Thymus (tissue), 11 donors: ENCODE results near the gene GPHN. TPM values are rescaled to one million over a fixed set of nuclear protein-coding genes. Genes with fewer than 3 reads are reported as not detected.
A peak's percentile ranks its signal among the peaks of the same experiment; 100 is the strongest.

Experiments
- DNase-seq, 9 donors: peaks; one replicate each; pipeline ENCODE4 v3.0.0-alpha.2; 2013; ENCODE audit warnings: low spot score in 9 of 9, low read depth in 6 of 9, missing footprints in 1 of 9
- H3K27ac ChIP-seq, 2 donors: one replicate each; pipeline ENCODE4 v1.5.1; 2013; ENCODE audit warnings: control low read depth in 1 of 2, low read depth in 1 of 2, low read length in 1 of 2, mild to moderate bottlenecking in 1 of 2, moderate library complexity in 1 of 2
- H3K27me3 ChIP-seq, 2 donors: one replicate each; pipeline ENCODE4 v1.5.1; 2013; ENCODE audit warnings: low read length in 1 of 2; ENCODE audit not compliant: control insufficient read depth in 2 of 2, insufficient read depth in 1 of 2
- H3K36me3 ChIP-seq, 2 donors: one replicate each; pipeline ENCODE4 v1.5.1; 2013; ENCODE audit warnings: low read length in 1 of 2, mild to moderate bottlenecking in 1 of 2, moderate library complexity in 1 of 2; ENCODE audit not compliant: control insufficient read depth in 2 of 2, insufficient read depth in 2 of 2
- H3K4me1 ChIP-seq, 2 donors: one replicate each; pipeline ENCODE4 v1.5.1; 2013; ENCODE audit warnings: low read length in 2 of 2; ENCODE audit not compliant: control insufficient read depth in 2 of 2, insufficient read depth in 2 of 2
- H3K4me3 ChIP-seq, 2 donors: one replicate each; pipeline ENCODE4 v1.5.1; 2013; ENCODE audit warnings: low read length in 2 of 2, control low read depth in 1 of 2, mild to moderate bottlenecking in 1 of 2
- H3K9me3 ChIP-seq, 2 donors: one replicate each; pipeline ENCODE4 v1.5.1; 2013; ENCODE audit warnings: low read length in 1 of 2, mild to moderate bottlenecking in 1 of 2; ENCODE audit not compliant: control insufficient read depth in 2 of 2, insufficient read depth in 1 of 2
- WGBS: extraction: QIAGEN DNeasy Blood & Tissue Kit; methylation state at CpG from one replicate; pipeline ENCODE4 v1.1.7; 2013; 5-methylcytosine and 5-hydroxymethylcytosine counted together
- polyA plus RNA-seq: library from polyadenylated mRNA; stranded (reverse); fragments of 200-250 nt; gene quantifications from one replicate; pipeline ENCODE4 v1.2.3, GENCODE V29; 2013
- total RNA-seq: library from RNA; stranded (reverse); fragments of 120-200 nt; gene quantifications from one replicate; pipeline ENCODE4 v1.2.4, GENCODE V29; 2013
- donor health status: healthy.

GPHN gene
- total and polyA plus RNA-seq, 2 donors = 11.6 to 28.4 TPM

GRCh38 chr14:66842911-66843512 lies 335.1 kb downstream of the GPHN start:
- H3K27ac ChIP-seq = no peak overlapping the region
- no peaks in the 10 kb centered on the region for H3K27me3 ChIP-seq
- 97% methylated on average over 1 of the region's 1 CpG for WGBS
- no peaks in the 10 kb centered on the region for H3K36me3 ChIP-seq
- no peak for DNase-seq
- no peaks in the 10 kb centered on the region for H3K4me1 ChIP-seq
- no peaks in the 10 kb centered on the region for H3K9me3 ChIP-seq
- no peak overlapping the region for H3K4me3 ChIP-seq

GRCh38 chr14:66850258-66850888 lies 342.4 kb downstream of the GPHN start:
- Histone ChIP-seq H3K9me3 (no peaks in the 10 kb centered on the region), H3K27ac (no peak overlapping the region), H3K4me3 (no peak overlapping the region), H3K36me3 (no peaks in the 10 kb centered on the region), H3K27me3 (no peaks in the 10 kb centered on the region), H3K4me1 (no peaks in the 10 kb centered on the region)
- 97% methylated on average over 4 of the region's 4 CpGs for WGBS
- DNase-seq = no peak

- Histone ChIP-seq H3K4me3 (no peak overlapping the region), H3K27ac (no peak overlapping the region), H3K36me3 (no peaks in the 10 kb centered on the region), H3K27me3 (no peaks in the 10 kb centered on the region), H3K4me1 (no peaks in the 10 kb centered on the region), H3K9me3 (no peaks in the 10 kb centered on the region)
- no peak for DNase-seq
- WGBS = 96% methylated on average over 3 of the region's 3 CpGs
Observed at GRCh38 chr14:66853311-66853710, 345.4 kb downstream of the GPHN start.

DNA sequence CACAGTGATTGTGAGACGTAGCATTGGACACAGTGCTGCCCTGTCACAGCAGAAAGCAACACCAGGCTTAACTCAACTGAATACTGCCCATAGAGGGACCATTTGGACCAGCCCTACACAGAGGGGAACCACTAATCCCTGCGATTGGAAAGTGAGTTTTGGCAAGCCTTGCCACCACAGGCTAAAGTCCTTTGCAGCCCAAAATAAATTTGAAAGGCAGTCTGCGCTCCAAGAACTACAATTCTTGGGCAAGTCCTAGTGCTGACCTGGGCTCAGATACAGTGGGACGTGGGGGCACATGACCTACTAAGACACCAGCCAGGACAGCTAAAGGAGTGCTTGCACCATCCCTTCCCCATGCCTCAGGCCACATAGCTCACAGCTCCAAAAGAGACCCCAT lies 349.9 kb downstream of the GPHN start:
- DNase-seq = no peak
- H3K27ac ChIP-seq = no peak overlapping the region
- H3K36me3 ChIP-seq = no peaks in the 10 kb centered on the region
- H3K9me3 ChIP-seq = no peaks in the 10 kb centered on the region
- 99% methylated on average over 4 of the region's 4 CpGs for WGBS
- H3K27me3 ChIP-seq = no peaks in the 10 kb centered on the region
- H3K4me1 ChIP-seq = no peaks in the 10 kb centered on the region
- H3K4me3 ChIP-seq = no peak overlapping the region

DNA sequence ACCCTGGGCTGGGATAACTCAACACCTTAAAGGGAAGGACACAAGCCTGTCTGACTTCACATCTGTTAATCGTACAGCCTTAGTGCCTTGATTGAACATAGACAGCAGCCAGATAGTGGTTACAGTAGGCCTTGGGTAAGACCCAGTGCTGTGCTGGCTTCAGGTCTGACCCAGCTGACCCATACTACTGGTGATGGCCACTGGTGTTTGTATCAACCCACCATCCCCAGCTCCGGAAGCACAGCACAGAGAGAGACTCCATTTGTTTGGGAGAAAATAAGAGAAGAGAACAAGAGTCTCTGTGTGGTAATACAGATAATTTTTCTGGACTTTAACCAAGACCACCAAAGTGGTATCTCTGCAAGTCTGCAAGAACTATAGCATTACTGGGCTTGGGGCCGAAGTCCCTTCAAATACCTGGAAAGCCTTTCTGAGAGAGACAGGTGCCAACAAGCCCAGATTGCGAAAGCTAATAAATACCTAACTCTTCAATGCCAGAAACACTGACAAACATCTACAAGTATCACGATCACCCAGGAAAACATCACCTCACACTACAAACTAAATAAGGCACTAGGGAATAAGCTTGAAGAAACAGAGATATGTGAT lies 351.2 kb downstream of the GPHN start:
- Histone ChIP-seq H3K4me3 (no peak overlapping the region), H3K27me3 (no peaks in the 10 kb centered on the region), H3K9me3 (no peaks in the 10 kb centered on the region), H3K36me3 (no peaks in the 10 kb centered on the region), H3K27ac (no peak overlapping the region), H3K4me1 (no peaks in the 10 kb centered on the region)
- DNase-seq = peak in 1 of 9 donors; percentile 5
- WGBS = 91% methylated on average over 5 of the region's 5 CpGs

DNA sequence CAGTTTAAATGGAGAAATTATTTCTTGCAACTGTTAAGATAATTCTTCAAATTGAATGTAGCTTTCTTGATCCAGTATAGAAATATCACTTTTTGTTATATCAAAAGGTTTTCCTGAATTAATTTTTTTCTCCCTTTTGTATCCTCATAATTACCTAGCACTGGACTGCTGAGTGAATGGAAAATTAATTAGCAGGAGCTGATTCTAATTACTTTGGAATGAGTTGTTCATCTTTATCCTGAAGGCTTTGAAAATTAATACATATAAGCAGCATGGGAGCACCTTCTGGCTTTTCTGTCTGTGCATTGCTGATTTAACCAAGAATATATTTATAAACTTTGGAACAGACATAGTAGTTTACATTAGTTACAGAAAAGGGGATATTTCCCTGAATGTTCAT lies 373.6 kb downstream of the GPHN start:
- Histone ChIP-seq H3K27ac (no peak overlapping the region), H3K4me3 (no peak overlapping the region), H3K36me3 (no peaks in the 10 kb centered on the region), H3K4me1 (no peaks in the 10 kb centered on the region), H3K27me3 (no peaks in the 10 kb centered on the region), H3K9me3 (no peaks in the 10 kb centered on the region)
- no peak for DNase-seq

DNA sequence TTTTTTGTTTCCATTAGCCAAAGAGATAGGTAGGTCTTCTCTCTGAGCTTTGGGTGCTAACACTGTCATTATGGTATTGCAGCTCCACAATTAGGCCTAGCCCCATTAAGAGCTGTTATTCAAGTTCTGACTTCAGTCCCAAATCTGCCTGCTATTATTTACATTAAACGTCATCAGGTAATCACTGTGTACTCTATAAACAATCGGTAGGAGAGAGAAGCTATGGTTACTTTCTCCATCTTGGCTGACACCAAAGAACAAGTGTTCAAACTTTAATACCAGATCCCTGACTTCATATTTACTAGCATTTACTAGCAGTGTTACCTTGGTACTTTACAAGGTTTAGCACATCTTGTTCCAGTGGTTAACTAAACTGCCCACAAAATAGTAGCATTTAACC lies 376.2 kb downstream of the GPHN start:
- 98% methylated on average over 2 of the region's 2 CpGs for WGBS
- Histone ChIP-seq H3K9me3 (no peaks in the 10 kb centered on the region), H3K4me3 (no peak overlapping the region), H3K36me3 (no peaks in the 10 kb centered on the region), H3K4me1 (no peaks in the 10 kb centered on the region), H3K27me3 (no peaks in the 10 kb centered on the region), H3K27ac (no peak overlapping the region)
- DNase-seq = no peak

GRCh38 chr14:66900719-66901118 lies 392.8 kb downstream of the GPHN start:
- Histone ChIP-seq H3K4me3 (no peak overlapping the region), H3K27ac (no peak overlapping the region), H3K9me3 (peaks cover 0 to 6% of the 10 kb centered on the region in 2 donors), H3K36me3 (no peaks in the 10 kb centered on the region), H3K4me1 (no peaks in the 10 kb centered on the region), H3K27me3 (no peaks in the 10 kb centered on the region)
- WGBS = 95% methylated on average over 2 of the region's 2 CpGs
- DNase-seq = no peak

DNA sequence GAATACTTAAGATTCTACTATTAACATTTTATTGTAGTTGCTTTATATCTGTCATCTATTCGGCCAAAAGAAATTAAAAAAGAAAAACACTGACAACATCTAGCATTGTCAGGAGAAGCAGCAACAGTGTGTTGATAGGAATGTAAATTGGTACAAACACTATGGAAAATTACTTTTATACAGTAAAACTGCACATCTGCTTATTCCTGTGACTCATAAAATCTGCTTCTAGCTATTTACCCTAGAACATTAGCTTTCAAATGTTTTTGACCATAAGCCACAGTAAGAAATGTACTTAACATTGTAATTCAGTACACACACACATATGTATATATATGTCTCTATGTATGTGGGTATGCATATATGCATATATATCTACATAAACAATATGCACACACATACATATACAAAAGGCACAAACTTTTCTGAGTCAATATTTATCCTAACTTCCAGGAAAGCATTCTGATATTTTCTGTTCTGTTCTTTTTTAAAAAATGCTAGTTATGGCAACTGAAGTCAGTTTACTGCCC lies 402.4 kb downstream of the GPHN start:
- Histone ChIP-seq H3K4me3 (no peak overlapping the region), H3K9me3 (peaks cover 0 to 3% of the 10 kb centered on the region in 2 donors), H3K27me3 (no peaks in the 10 kb centered on the region), H3K27ac (no peak overlapping the region), H3K4me1 (no peaks in the 10 kb centered on the region), H3K36me3 (no peaks in the 10 kb centered on the region)
- DNase-seq = no peak
- WGBS = 99% methylated on average over 1 of the region's 1 CpG
